ENCODE results near the gene FBXO39. TPM values are rescaled to one million over a fixed set of nuclear protein-coding genes. Genes with fewer than 3 reads are reported as not detected.
A peak's percentile ranks its signal among the peaks of the same experiment; 100 is the strongest.
"Not testable (repeated sequence)": the region's sequence is repeated elsewhere in the genome, so short reads cannot be mapped to it uniquely, and the experiment has no call there.

The FBXO39 gene
- total RNA-seq, 1 donor from 2014 or later, result not detected

DNA sequence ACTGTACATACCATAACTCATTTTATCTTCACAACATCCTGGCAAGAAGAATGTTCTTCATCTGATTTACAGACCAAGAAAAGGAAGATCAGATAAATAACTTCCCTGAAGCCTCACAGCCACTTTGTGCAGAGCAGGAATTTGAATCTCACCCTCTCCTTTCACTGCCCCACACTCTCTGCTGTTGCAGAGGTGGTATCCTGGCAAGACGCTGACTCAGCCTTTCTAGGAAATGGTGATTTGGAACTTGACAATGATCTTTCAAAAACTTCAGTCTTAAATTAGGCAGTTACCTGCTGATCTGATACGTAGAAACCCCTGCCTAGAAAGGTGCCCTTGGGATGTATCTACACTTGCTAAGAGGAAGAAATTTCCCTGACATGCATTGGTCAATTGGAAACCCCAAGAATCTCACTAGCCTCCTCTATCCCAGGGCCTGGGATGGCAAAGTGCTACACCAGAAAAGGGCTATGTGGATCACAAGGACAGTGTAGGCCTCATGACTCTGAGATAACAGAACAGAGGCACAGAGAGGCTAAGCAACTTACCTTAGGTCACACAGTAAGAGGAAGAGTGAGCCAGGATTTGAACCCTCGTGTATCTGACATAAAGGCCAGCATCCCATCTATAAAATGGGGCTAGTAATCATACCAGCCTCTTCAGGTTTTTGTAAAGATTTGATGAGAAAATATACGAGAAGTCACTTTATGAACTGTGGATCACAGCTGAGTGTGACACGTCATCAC is 17.9 kb downstream of the FBXO39 start:
- no peak for DNase-seq

DNA sequence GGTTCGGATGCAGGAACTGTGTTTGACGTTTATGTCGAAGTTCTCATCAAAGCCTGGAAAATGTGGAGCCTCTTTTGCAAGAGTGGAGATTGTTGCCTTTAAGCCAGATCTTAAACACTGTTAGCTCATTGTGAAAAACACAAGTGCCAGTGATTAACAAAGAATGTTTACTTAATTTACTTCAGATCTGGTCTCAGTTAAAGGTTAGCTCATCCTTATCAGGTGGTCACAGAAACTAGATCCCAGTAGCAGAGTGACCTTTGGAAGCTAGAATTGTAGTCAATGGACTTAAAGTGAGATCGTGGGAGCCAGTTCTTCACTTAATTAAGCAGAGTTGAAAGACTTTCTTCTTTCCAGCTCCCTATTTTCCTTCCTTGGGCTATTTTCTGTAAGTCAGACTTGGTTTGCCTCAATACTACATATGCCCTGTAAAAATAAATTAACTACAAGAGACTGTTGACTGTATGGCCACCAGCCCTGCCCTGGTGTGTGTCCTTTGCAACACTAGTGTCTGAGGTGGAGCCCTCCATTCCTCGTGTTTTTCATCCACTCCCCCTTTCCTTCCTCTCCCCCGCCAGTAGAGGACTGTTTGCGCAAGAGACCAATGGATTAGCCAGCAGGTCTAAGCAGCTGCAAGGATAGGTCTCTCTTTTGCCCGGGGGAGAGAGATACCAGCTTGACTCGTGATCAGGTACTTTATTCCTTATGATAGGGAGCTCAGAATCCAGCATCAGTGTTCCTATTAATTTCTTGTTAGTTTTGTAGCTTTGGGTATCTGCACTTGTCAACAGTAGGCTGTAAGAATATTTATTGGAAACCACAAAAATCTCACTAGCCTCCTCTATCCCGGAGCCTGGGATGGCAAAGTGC is 20.2 kb downstream of the FBXO39 start:
- DNase-seq, result no peak

DNA sequence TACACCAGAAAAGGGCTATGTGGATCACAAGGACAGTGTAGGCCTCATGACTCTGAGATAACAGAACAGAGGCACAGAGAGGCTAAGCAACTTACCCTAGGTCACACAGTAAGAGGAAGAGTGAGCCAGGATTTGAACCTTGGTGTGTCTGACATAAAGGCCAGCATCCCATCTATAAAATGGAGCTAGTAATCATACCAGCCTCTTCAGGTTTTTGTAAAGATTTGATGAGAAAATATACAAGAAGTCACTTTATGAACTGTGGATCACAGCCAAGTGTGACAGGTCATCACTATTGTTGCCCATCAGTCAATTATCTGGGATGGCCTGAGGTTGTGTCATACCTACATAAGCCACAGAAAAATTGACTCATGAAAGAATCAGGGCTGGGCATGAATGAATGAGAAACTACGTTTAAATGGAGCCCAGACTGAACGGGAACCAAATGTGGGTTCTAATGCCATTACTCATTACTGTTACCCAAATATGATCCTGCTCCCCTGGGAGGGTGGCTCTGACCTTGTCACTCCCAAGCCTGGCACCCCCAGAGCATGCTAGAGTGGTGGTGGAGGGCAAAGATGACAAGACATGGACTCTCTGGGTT is 21.0 kb downstream of the FBXO39 start:
- no peak for DNase-seq

DNA sequence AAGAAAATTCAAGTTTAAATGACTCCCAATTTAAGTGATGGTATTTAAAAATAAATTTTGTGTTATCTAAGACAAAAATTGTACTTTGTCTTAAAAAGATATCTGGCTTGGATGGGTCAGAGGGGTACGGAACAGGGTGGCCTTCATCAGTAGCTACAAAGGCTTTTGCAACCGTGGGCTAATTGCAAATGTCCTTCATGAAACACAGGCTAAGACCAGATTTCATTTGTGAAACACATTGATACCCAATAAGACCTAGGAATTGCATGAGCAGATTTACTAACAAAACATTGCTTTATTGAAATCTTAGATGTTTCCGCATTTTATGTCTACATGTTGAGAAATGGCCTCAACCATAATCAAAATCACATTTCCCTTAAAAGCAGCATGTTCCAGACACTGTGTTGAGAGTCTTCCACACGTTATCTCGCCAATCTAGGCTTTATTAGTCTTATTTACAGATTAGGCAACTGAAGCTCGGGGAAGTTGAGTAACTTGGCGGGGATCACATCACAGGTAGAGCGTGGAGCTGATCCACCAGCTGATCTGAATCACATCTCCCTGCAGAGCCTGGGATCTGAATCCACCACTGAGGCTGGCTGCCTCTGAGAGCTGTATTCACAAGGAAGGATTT is 21.8 kb downstream of the FBXO39 start:
- no peak for DNase-seq

DNA sequence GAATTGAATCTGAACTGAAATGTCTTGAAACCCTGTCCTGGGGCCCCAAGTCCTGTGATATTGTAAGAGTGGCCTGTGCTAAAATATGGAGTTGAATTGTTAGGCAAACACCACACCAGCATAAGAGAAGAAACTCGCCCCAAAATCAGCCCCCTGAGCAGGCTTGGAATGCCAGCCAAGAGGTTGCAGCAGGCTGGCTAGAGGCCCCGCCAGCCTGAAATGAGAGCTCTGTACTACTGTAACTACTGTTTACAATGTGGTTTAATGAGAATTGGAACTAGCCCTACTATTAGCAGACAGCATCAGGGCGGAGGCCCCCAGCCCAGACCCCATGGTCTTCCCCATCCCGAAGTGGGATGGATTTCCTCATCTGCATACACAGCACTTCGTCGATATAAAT is 23.7 kb downstream of the FBXO39 start:
- DNase-seq, result no peak

DNA sequence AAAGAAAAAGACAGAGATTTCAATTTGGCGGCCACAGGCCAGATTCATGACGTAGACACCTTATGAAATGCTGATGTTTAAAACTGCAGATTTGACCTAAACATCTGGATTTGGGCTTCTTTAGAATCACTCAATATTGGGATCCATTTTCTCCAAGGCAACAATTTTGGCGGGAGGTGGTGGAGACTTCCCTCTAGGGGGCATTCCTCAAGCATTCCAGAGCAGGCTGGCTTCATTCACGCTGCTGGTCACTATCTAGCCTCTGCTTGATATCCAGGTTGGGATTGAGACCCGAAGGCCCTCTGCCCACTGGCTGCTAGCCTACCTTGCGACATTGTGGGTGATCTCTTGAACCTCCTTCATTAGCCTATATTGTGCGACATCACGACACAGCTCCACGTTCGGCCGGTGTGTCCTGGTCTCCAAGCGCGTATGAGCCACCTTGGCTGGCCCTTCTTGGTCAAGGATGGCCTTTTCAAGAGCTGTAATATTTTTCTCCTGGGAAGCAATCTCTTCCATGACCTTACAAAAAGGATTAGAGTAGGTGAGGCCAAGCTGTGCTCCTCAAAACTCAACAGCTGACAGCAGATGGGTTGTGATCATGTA is 24.5 kb downstream of the FBXO39 start:
- DNase-seq, result no peak

DNA sequence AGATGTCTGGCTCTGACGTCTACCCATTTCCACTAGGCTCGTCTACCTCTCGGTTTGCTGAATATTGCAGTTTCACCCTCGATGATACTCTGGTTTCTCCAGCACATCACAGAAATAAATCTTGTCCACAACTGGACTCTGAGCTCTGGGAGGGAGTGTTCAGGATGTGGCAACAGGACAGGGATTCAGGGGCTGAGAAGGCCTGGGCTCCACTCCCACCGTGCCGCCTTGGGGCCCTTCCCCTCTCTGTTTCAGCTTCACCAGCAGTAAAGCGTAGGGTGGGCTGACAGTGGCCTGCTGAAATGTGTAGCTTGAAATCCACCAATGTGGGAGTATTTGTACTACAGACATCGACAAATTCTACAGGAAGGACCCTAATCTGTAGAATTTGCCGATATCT is 35.5 kb downstream of the FBXO39 start:
- DNase-seq, result no peak

DNA sequence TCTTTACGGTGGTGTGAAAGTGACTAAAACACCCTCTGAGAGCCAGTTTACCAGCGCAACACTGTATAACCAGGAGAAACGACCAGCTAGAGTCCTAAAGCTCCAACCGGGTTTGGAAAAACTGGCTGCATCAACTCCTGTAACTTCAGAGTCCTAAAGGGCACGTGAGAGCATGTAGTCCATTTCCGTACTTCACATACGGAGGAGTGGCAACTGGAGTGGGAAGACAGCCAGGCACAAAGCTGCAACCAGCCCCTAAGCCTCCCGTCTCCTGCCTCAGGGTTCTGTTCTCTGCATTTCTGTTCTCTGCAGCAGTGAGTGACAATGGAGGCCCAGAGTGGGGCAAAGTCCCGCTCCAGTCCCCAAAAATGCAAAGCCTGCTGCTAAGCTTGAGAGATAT is 36.3 kb downstream of the FBXO39 start:
- DNase-seq, result no peak

DNA sequence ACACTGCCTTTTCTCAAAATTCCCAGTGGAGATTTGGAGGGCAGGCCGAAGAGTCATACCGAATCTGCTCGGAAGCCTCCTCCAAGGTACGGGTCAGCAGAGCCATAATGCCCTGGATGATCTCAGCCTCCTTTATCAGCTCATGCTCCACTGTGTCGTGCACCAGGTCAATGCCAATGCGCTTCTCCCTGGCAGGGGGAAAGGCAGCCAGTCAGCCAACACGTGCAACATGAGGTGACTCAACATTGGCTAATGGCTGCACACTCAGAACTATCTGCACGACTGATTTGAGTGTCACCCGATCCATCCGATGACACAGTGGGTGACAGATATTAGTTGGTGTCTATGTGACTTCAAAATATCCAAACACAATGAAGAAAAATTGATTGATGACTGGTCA is 39.8 kb downstream of the FBXO39 start:
- no peak for DNase-seq

DNA sequence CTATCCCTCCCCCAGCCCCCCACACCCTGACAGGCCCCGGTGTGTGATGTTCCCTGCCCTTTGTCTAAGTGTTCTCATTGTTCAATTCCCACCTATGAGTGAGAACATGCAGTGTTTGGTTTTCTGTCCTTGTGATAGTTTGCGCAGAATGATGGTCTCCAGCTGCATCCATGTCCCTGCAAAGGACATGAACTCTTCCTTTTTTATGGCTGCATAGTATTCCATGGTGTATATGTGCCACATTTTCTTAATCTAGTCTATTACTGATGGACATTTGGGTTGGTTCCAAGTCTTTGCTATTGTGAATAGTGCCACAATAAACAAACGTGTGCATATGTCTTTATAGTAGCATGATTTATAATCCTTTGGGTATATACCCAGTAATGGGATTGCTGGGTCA is 40.4 kb downstream of the FBXO39 start:
- DNase-seq, result not testable (repeated sequence)

DNA sequence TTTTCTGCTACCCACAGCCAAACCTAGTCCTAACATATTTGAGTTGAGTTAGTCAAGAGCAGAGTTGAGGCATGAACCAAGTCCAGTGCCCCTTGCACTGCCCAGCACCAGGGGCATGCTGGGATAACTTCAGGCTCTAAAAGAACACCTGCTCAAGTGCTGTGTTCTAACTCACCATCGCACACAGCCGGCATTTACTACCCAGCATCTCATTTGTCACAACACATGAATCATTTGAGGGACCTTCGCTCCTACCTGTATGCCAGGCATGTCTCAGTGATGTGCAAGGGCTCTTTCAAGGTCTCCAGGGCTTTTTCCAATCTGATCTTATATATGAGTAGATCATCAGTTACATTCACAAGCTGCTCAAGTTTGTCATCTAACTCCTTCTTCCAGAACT is 42.9 kb downstream of the FBXO39 start:
- no peak for DNase-seq

DNA sequence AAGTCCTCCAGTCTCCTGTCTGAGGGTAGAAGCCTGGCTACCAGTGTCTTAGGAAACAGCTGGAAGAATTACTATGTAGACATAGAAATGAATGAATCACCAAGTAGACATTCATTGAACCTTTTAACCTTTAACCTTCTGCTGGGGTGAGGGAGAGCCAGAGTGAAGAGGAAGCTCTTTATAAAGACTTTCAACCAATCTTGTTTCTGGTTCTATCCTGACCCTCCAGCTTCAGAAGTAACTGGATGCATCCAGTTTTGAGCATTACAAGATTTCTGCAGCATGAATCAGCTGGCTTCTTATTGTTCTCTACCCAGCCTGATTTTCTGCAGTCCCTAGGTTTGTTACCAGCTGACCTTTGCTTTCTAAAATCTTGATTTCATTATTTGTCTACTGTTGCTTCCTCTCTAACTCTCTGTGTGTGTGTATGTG is 47.0 kb downstream of the FBXO39 start:
- no peak for DNase-seq

DNA sequence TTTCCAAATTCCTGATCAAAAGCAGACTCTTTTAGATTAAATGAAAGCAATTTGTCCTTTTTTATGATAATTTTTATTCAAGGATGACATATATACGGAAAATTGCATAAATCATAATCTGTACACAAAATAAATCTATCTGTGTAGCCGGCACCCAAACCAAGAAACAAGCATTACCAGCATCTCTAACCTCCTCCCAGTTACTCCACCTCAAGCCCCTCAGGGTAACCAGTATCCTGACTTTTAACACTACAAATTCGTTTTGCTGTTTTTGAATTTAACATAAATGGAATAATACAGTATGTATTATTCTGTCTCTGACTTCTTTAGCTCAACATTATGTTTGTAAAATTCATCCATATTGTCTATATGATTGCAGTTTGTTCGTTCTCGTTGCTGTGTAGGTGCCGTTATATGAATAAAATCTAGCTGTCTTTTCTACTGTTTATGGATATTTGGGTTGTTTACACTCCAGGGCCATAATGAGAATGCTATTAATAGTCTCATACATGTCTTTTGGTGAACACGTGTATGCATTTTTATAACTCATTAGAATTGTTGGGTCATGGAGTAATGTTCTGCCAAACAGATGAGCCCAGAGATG is 54.5 kb downstream of the FBXO39 start:
- no peak for DNase-seq

DNA sequence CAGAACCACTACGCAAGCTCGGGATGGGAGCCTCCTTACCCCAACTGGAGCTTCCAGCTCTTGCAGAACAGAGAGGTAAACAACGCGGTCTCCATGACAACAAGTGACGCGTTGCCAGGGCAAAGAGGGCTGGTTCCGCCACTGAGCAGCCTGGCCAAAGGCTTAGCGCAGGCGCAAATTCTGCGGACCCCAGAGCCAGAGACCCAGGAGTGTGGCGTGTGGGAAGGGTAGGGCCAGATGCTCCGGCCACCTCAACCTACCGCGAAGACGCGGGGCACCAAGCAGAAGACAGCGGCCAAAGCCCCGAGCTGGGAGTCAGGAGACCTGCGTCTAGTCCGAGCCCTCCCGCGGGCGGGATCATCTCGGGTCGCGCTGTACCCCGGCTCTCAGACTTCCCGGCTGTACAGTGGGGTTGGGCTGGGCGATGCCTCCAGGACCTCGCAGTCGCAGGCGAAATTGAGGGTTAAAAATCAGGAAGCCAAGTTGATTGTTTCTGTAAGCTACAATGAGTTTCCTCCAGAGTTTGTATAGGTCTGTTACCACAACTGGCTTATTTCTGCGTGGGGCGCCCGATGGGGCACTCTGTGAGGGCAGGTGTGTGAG is 55.7 kb downstream of the FBXO39 start, which contains the start of gene TEKT1:
TEKT1 (minus strand) TSS at position 69 of the 603 bp plus-strand sequence. CDS start 1,353 bp downstream, outside the sequence.
- peak; percentile 36 for DNase-seq

Small RNA genes within 50 kb of the gene (small RNA-seq; reads per million reads assigned to genes)
- gene AC004706.2, result not detected

Other genes starting within 250 kb of the FBXO39 start
- gene PITPNM3, start 219.7 kb upstream of the FBXO39 start, total RNA-seq, result 13.9 TPM
- 28.4 TPM for gene KIAA0753, start 135.5 kb upstream of the FBXO39 start, total RNA-seq
- gene TXNDC17, start 135.2 kb upstream of the FBXO39 start, total RNA-seq, result 13.3 TPM
- gene MED31, start 124.6 kb upstream of the FBXO39 start, total RNA-seq, result 16.1 TPM
- gene C17orf100, start 124.5 kb upstream of the FBXO39 start, total RNA-seq, result 2.3 TPM
- not detected for gene SLC13A5, start 62.8 kb upstream of the FBXO39 start, total RNA-seq
- gene XAF1, start 20.2 kb upstream of the FBXO39 start, total RNA-seq, result 2.5 TPM
- gene TEKT1, start 55.5 kb downstream of the FBXO39 start, total RNA-seq, result 1.2 TPM
- not detected for gene ALOX12, start 219.8 kb downstream of the FBXO39 start, total RNA-seq
- 46.0 TPM for gene RNASEK, start 236.4 kb downstream of the FBXO39 start, total RNA-seq
- gene BCL6B, start 246.8 kb downstream of the FBXO39 start, total RNA-seq, result 1.4 TPM